GM23338 (cell line): ENCODE measurements around the gene GALNT1. TPM values are rescaled to one million over a fixed set of nuclear protein-coding genes. Genes with fewer than 3 reads are reported as not detected.

Experiments
- ATAC-seq: fragments of 200-7000 bp; cut with Tn5 transposase; 3 replicates; pipeline ENCODE4 v1.9.1; 2020
- DNase-seq: peaks from one replicate; pipeline ENCODE4 v3.0.0-alpha.2; 2015; ENCODE audit warnings: low spot score
- H2AFZ ChIP-seq: fragments of 200-600 bp; sonication (generic); 2 replicates; pipeline ENCODE4 v1.8.0; 2016; ENCODE audit warnings: antibody characterized with exemption, mild to moderate bottlenecking, moderate library complexity
- H3F3A ChIP-seq: fragments of 200-600 bp; sonication (generic); replicated peaks from 2 replicates; pipeline ENCODE4 v1.8.0; 2017; ENCODE audit warnings: antibody characterized with exemption, mixed run types, low read depth
- H3K27ac ChIP-seq: fragments of 200-600 bp; sonication (generic); 2 replicates; pipeline ENCODE4 v1.6.1; 2016; ENCODE audit warnings: low read depth
- H3K27me3 ChIP-seq: fragments of 200-600 bp; sonication (generic); 2 replicates; pipeline ENCODE4 v1.8.0; 2016; ENCODE audit warnings: mild to moderate bottlenecking, mixed run types, moderate library complexity; ENCODE audit not compliant: insufficient read depth
- H3K36me3 ChIP-seq: fragments of 200-600 bp; sonication (generic); 2 replicates; pipeline ENCODE4 v1.8.0; 2016; ENCODE audit warnings: mild to moderate bottlenecking; ENCODE audit not compliant: insufficient read depth
- H3K4me1 ChIP-seq: fragments of 200-600 bp; sonication (generic); 2 replicates; pipeline ENCODE4 v1.8.0; 2016; ENCODE audit warnings: mild to moderate bottlenecking, moderate library complexity; ENCODE audit not compliant: insufficient read depth
- H3K4me2 ChIP-seq: fragments of 200-600 bp; sonication (generic); 2 replicates; pipeline ENCODE4 v1.7.1; 2017; ENCODE audit warnings: mixed run types
- H3K4me3 ChIP-seq: fragments of 200-600 bp; sonication (generic); 2 replicates; pipeline ENCODE4 v1.6.1; 2016; ENCODE audit warnings: mixed run types
- H3K79me2 ChIP-seq: fragments of 200-600 bp; sonication (generic); replicated peaks from 2 replicates; pipeline ENCODE4 v1.8.0; 2017; ENCODE audit warnings: mild to moderate bottlenecking; ENCODE audit not compliant: insufficient read depth
- H3K9me2 ChIP-seq: fragments of 200-600 bp; sonication (generic); 2 replicates; pipeline ENCODE4 v1.8.0; 2017; ENCODE audit not compliant: insufficient read depth
- H4K20me1 ChIP-seq: fragments of 200-600 bp; sonication (generic); replicated peaks from 2 replicates; pipeline ENCODE4 v1.8.0; 2017; ENCODE audit warnings: mild to moderate bottlenecking; ENCODE audit not compliant: insufficient read depth
- H3K27ac Mint-ChIP-seq: 2 replicates; pipeline ENCODE4 v1.8.0; 2020; ENCODE audit warnings: inconsistent platforms, mild to moderate bottlenecking, moderate library complexity, mixed read lengths
- H3K27me3 Mint-ChIP-seq: 3 replicates; pipeline ENCODE4 v1.8.0; 2022; ENCODE audit warnings: low read depth, mild to moderate bottlenecking, moderate library complexity, mixed read lengths, inconsistent platforms; ENCODE audit not compliant: insufficient read depth, poor library complexity
- H3K36me3 Mint-ChIP-seq: 3 replicates; pipeline ENCODE4 v1.8.0; 2021; ENCODE audit warnings: low read depth, mild to moderate bottlenecking, inconsistent platforms, moderate library complexity, mixed read lengths
- H3K4me1 Mint-ChIP-seq: 3 replicates; pipeline ENCODE4 v1.8.0; 2020; ENCODE audit warnings: mild to moderate bottlenecking, inconsistent platforms, mixed read lengths
- H3K4me3 Mint-ChIP-seq: 3 replicates; pipeline ENCODE4 v1.8.0; 2021; ENCODE audit warnings: moderate library complexity, mild to moderate bottlenecking, inconsistent platforms, mixed read lengths
- H3K9me3 Mint-ChIP-seq: 3 replicates; pipeline ENCODE4 v1.8.0; 2020; ENCODE audit warnings: moderate library complexity, mild to moderate bottlenecking, inconsistent platforms, mixed read lengths
- CREB1 ChIP-seq: fragments of 250-450 bp; sonication (Bioruptor Pico); IDR thresholded peaks from 2 replicates; pipeline ENCODE4 v1.5.0; 2020; ENCODE audit warnings: low read depth, mild to moderate bottlenecking, moderate library complexity
- CTCF ChIP-seq, 2 experiments: fragments of 200-600 bp in 1 of 2; sonication (generic) in 1 of 2; conservative IDR thresholded peaks; 2 replicates each; pipeline versions ENCODE4 v1.5.1 to v1.6.1; 2016 to 2017; ENCODE audit warnings: antibody characterized with exemption in 2 of 2, low read depth in 2 of 2, mild to moderate bottlenecking in 2 of 2, moderate library complexity in 1 of 2
- ETS1 ChIP-seq: IDR thresholded peaks from 2 replicates; pipeline ENCODE4 v1.6.1; 2016; ENCODE audit warnings: antibody characterized with exemption
- EZH2 ChIP-seq: fragments of 200-600 bp; sonication (generic); IDR thresholded peaks from one replicate; pipeline ENCODE4 v1.8.0; 2017; ENCODE audit warnings: antibody characterized with exemption, mild to moderate bottlenecking, low read depth; ENCODE audit not compliant: unreplicated experiment
- EZH2phosphoT487 ChIP-seq: fragments of 200-600 bp; sonication (generic); IDR thresholded peaks from one replicate; pipeline ENCODE4 v1.8.1; 2018; ENCODE audit warnings: antibody characterized with exemption; ENCODE audit not compliant: unreplicated experiment
- JUNB ChIP-seq: IDR thresholded peaks from one replicate; pipeline ENCODE4 v1.6.1; 2016; ENCODE audit warnings: antibody characterized with exemption; ENCODE audit not compliant: unreplicated experiment
- POLR2AphosphoS5 ChIP-seq: IDR thresholded peaks from 2 replicates; pipeline ENCODE4 v1.6.1; 2016; ENCODE audit warnings: antibody characterized with exemption, low read depth
- REST ChIP-seq: IDR thresholded peaks from one replicate; pipeline ENCODE4 v1.6.1; 2018; ENCODE audit warnings: antibody characterized with exemption; ENCODE audit not compliant: unreplicated experiment
- STAT1 ChIP-seq: IDR thresholded peaks from one replicate; pipeline ENCODE4 v1.6.1; 2016; ENCODE audit warnings: antibody characterized with exemption; ENCODE audit not compliant: unreplicated experiment
- ZNF114 ChIP-seq: fragments of 250-450 bp; sonication (Bioruptor Pico); IDR thresholded peaks from 2 replicates; pipeline ENCODE4 v1.5.0; 2020; ENCODE audit warnings: mild to moderate bottlenecking, moderate library complexity
- ZNF331 ChIP-seq: fragments of 250-450 bp; sonication (Bioruptor Pico); IDR thresholded peaks from 2 replicates; pipeline ENCODE4 v1.5.0; 2020; ENCODE audit warnings: low read depth, mild to moderate bottlenecking, moderate library complexity
- ZNF462 ChIP-seq: fragments of 250-450 bp; sonication (Bioruptor Pico); IDR thresholded peaks from 2 replicates; pipeline ENCODE4 v1.5.0; 2020; ENCODE audit warnings: mild to moderate bottlenecking, moderate library complexity
- polyA plus RNA-seq: library from polyadenylated mRNA; unstranded; fragments of >200 nt; fragmentation: Nextera tagmentation; extraction: Ambion mirVana; gene quantifications from 2 replicates; pipeline ENCODE4 v1.2.1, GENCODE V29; 2016
- total RNA-seq: library from RNA; depleted of rRNA; stranded (reverse); fragments of >200 nt; shearing (Covaris generic); gene quantifications from 2 replicates; pipeline ENCODE4 v1.2.3, GENCODE V29; 2014

Gene GALNT1
- total and polyA plus RNA-seq, 2 experiments from 2014 or later: 37.4 to 60.8 TPM

- Mint-ChIP-seq H3K4me1 (no peaks in the 10 kb centered on the region), H3K36me3 (no peaks in the 10 kb centered on the region), H3K27ac (no peak overlapping the region), H3K27me3 (no peaks in the 10 kb centered on the region), H3K9me3 (no peaks in the 10 kb centered on the region), H3K4me3 (no peak overlapping the region)
- Histone ChIP-seq H3K9me2 (peaks cover 3% of the 10 kb centered on the region; the same call in 1 of the 2 replicates), H3K27me3 (no peaks in the 10 kb centered on the region), H3K27ac (no peak overlapping the region), H4K20me1 (no peaks in the 10 kb centered on the region), H3K4me1 (no peaks in the 10 kb centered on the region), H2AFZ (peak overlapping the region; percentile 56; the same call in 1 of the 2 replicates), H3K79me2 (no peaks in the 10 kb centered on the region), H3K4me3 (no peak overlapping the region), H3F3A (no peaks in the 10 kb centered on the region), H3K4me2 (no peak overlapping the region), H3K36me3 (no peaks in the 10 kb centered on the region)
- TF ChIP-seq EZH2 (no peak), CTCF (conservative IDR thresholded peaks at IDR 0.05; ENCODE audit: low read depth in 2 of 2) (no peak), STAT1 (no peak), REST (no peak), ZNF114 (CRISPR knock-in tag) (no peak), CREB1 (CRISPR knock-in tag) (no peak), ZNF462 (CRISPR knock-in tag) (no peak), ETS1 (no peak), EZH2phosphoT487 (no peak), ZNF331 (CRISPR knock-in tag) (no peak), POLR2AphosphoS5 (no peak), JUNB (no peak)
- no peak for ATAC-seq
- no peak for DNase-seq
These were observed 21.7 kb upstream of the GALNT1 start for GRCh38 chr18:35559867-35560266.
